Activated CD8-positive, alpha-beta T cell treated with anti-CD3 and anti-CD28 coated beads, Interleukin-2, amount 10 ng/mL, durations not matched to agents 7 days and 5 days (primary cell): Measurements from ENCODE around the gene ATF1. TPM values are rescaled to one million over a fixed set of nuclear protein-coding genes. Genes with fewer than 3 reads are reported as not detected.

Source experiments
- ATAC-seq: fragments of 150-1000 bp; cut with Tn5 transposase; one replicate; pipeline ENCODE4 v1.10.0; 2021; ENCODE audit warnings: moderate library complexity
- CTCF ChIA-PET: fragments of 350-600 bp; sonication (Branson Sonifier 250); formaldehyde crosslinking; loops from one replicate; lab custom pipeline; 2021; ENCODE audit warnings: antibody characterized with exemption; lab: Charles Lee
- POLR2A ChIA-PET: fragments of 350-600 bp; sonication (Branson Sonifier 250); formaldehyde crosslinking; loops from one replicate; lab custom pipeline; 2021; ENCODE audit warnings: antibody characterized with exemption; lab: Charles Lee
- DNase-seq: peaks from one replicate; pipeline ENCODE4 v3.0.0-alpha.2; 2020
- H3K27ac Mint-ChIP-seq: one replicate; pipeline ENCODE4 v1.8.0; 2021; ENCODE audit warnings: mild to moderate bottlenecking, mixed read lengths
- H3K27me3 Mint-ChIP-seq: one replicate; pipeline ENCODE4 v1.8.0; 2021; ENCODE audit warnings: low read depth, mixed read lengths
- H3K36me3 Mint-ChIP-seq: one replicate; pipeline ENCODE4 v1.8.0; 2021; ENCODE audit warnings: low read depth, mixed read lengths
- H3K4me1 Mint-ChIP-seq: one replicate; pipeline ENCODE4 v1.8.0; 2021; ENCODE audit warnings: low read depth, mixed read lengths
- H3K4me3 Mint-ChIP-seq: one replicate; pipeline ENCODE4 v1.8.0; 2021; ENCODE audit warnings: mild to moderate bottlenecking, mixed read lengths
- H3K9me3 Mint-ChIP-seq: one replicate; pipeline ENCODE4 v1.8.0; 2022; ENCODE audit warnings: mixed read lengths; ENCODE audit not compliant: insufficient read depth
- total RNA-seq, 2 experiments: library from RNA; stranded (reverse); gene quantifications; one replicate each; pipeline ENCODE4 v1.2.3, GENCODE V29; 2021

The ATF1 gene
- total RNA-seq, 2 experiments from 2014 or later = 35.4 to 36.7 TPM

DNA sequence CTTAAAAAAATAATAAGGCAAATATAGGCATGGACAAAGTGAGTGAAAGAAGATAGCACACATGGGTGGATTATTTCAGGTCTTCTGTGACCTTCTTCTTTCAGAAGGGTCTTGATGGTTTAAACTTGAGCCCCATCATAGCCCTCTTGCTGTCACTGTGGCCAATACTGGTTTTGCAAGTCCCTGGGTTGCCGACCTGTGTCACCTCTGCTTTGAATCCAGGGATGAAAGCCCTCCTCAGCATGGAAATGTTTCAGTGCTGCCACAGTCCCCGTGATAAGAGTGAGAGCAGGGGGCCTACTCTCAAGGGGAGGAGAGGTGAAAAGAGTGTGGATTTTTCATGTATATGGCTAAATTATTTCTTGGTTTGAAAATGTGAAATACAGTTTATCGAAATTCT, 30.2 kb upstream of the ATF1 start:
- Mint-ChIP-seq H3K27ac (no peak overlapping the region), H3K4me3 (no peak overlapping the region), H3K36me3 (peaks cover 31% of the 10 kb centered on the region), H3K9me3 (no peaks in the 10 kb centered on the region), H3K4me1 (no peaks in the 10 kb centered on the region), H3K27me3 (no peaks in the 10 kb centered on the region)
- no peak for ATAC-seq
- CTCF ChIA-PET = interaction anchor here (0.8 to 0.9 kb wide), 2 partner anchors 229 to 252 kb away, joined by 3 to 5 read pairs; partner anchors contain the start of gene DIP2B
- DNase-seq = no peak
- POLR2A ChIA-PET = no interaction called here

DNA sequence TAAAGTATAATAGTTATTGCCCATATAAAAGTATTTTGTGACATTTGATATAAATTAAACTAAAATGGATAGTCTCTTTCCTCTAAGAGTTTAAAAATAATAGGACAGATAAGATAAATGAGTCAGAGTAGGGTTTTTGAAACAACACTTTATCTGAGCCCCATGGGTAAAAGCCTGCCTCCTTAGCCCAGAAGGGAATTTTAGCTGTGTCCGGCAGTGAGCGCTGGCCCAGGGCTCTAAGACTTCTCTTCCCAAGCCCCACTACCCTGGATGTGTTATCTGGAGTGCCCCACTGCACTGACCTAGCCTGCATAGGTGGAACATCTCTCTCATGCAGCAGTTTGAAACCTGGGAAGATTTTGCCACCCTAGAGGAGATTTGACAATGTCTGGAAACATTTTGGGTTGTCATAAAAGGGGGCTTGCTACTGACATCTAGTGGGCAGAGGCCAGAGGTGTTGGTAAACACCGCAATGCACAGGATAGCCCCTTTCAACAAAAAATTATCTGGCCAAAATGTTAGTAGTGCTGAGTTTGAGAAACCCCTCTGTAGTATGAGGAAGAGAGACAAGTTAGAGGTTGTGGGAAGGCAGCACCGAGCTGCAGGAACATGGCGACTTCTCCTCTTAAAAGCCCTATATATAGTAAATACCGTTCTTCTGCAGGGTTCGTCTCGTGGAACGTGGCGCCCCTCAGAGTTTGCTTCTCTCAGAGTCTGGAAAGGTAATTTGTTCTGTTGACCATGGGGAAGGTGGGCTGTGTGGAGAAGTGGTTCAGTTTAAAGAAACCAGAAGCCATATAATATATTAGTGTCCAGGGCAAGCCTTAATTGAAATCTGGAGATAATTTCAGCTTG, 29.3 kb upstream of the ATF1 start:
- H3K9me3 Mint-ChIP-seq = no peaks in the 10 kb centered on the region
- peaks cover 34% of the 10 kb centered on the region for H3K36me3 Mint-ChIP-seq
- no peak overlapping the region for H3K27ac Mint-ChIP-seq
- CTCF ChIA-PET = interaction anchor here (0.8 to 2.4 kb wide), 7 partner anchors 8 to 251 kb away, joined by 3 to 8 read pairs (median 5); partner anchors contain the start of gene DIP2B
- DNase-seq (peak; percentile 45), ATAC-seq (peak; percentile 57)
- no peaks in the 10 kb centered on the region for H3K4me1 Mint-ChIP-seq
- no peak overlapping the region for H3K4me3 Mint-ChIP-seq
- no peaks in the 10 kb centered on the region for H3K27me3 Mint-ChIP-seq
- POLR2A ChIA-PET = no interaction called here

DNA sequence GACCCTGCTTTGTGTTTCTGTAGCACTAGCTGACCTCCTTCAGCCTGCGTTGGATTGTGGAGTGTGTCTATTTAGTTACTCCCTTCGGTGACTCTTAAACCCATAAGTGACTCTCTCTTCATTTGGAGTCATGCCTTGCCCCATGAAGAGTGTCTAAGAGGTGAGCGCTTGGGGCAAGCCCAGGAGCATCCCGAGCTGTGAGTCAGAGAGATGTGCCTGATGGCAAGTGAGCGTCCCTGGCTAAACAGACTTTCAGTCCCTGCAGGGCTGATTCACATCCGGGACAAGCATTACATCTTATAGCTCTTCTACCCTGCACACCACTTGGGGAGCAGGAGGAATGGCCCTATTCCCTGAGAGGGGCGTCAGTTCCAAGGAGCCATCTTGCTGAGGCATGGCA, 24.3 kb upstream of the ATF1 start:
- ChIA-PET CTCF (interaction anchor here (0.7 to 2.0 kb wide), 4 partner anchors 26 to 235 kb away, joined by 3 to 5 read pairs (median 4); partner anchors contain the start of gene DIP2B), POLR2A (no interaction called here)
- DNase-seq = no peak
- Mint-ChIP-seq H3K27me3 (no peaks in the 10 kb centered on the region), H3K9me3 (no peaks in the 10 kb centered on the region), H3K4me1 (no peaks in the 10 kb centered on the region), H3K4me3 (no peak overlapping the region), H3K27ac (no peak overlapping the region), H3K36me3 (peaks cover 47% of the 10 kb centered on the region)
- no peak for ATAC-seq

DNA sequence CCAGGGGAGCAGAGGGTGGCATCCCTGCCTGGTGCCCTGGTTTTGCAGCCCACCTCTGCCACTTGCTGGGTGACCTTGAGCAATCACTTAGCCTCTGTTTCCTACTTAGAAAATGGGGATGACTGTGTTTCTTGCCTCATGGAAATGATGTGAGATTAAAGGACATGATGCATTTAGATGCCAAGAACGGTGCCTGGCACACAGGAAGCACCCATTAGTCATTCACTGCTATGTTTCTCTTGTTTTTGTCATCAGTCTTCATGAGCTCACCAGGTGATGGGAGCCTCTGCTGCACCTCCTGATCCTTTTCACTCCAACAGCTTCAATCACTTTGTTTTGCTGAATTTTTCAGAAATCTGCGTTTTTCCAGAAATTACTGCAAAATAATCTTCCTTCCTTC, 23.6 kb upstream of the ATF1 start:
- DNase-seq (no peak), ATAC-seq (no peak)
- H3K4me3 Mint-ChIP-seq = no peak overlapping the region
- H3K9me3 Mint-ChIP-seq = no peaks in the 10 kb centered on the region
- ChIA-PET POLR2A (no interaction called here), CTCF (interaction anchor here (1.0 to 1.6 kb wide), 2 partner anchors 25 to 236 kb away, joined by 4 to 5 read pairs; partner anchors contain the start of gene DIP2B)
- peak overlapping the region; percentile 50 for H3K27ac Mint-ChIP-seq
- no peaks in the 10 kb centered on the region for H3K27me3 Mint-ChIP-seq
- H3K4me1 Mint-ChIP-seq = no peaks in the 10 kb centered on the region
- peaks cover 46% of the 10 kb centered on the region for H3K36me3 Mint-ChIP-seq

DNA sequence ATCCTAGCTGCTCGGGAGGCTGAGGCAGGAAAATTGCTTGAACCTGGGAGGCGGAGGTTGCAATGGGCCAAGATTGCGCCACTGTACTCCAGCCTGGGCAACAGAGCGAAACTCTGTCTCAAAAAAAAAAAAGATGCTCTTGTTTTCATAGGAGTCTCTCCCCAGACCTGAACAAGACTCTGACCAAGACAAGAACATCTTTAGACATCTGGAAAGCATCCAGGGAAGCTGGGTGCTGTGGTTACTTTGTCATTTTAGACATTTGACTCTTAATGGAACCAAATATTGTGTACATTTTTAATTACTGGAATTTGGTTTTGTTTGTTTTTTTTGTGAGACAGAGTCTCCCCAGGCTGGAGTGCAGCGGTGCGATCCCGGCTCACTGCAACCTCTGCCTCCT, 21.1 kb upstream of the ATF1 start:
- ChIA-PET CTCF (no interaction called here), POLR2A (interaction anchor here (0.6 kb wide), 2 partner anchors 245 to 582 kb away, joined by 3 to 4 read pairs; no protein-coding TSS in a partner anchor)
- ATAC-seq = no peak
- H3K27me3 Mint-ChIP-seq = no peaks in the 10 kb centered on the region
- H3K4me3 Mint-ChIP-seq = no peak overlapping the region
- no peaks in the 10 kb centered on the region for H3K4me1 Mint-ChIP-seq
- DNase-seq = no peak
- peaks cover 48% of the 10 kb centered on the region for H3K36me3 Mint-ChIP-seq
- no peaks in the 10 kb centered on the region for H3K9me3 Mint-ChIP-seq
- no peak overlapping the region for H3K27ac Mint-ChIP-seq

DNA sequence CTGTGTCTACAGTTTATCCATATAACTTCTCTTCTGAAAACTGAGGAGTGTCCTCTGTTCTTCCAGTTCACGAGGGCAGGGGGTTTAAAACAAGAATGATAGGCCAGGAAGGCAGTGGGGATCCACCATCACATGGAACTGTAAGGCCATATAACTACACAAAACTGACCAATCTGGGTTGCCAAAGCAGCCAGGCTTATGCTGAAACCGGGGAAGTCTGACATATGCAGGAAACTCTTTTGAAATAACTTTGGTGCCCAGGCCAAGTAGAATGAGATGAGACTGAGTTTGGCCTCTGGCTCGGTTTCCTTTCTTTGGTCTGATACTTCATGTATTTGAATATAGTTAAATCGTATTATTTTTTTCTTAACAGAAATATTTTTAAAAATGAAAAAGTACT, 18.0 kb upstream of the ATF1 start:
- Mint-ChIP-seq H3K9me3 (no peaks in the 10 kb centered on the region), H3K36me3 (peaks cover 32% of the 10 kb centered on the region), H3K4me3 (no peak overlapping the region), H3K4me1 (no peaks in the 10 kb centered on the region), H3K27ac (no peak overlapping the region), H3K27me3 (no peaks in the 10 kb centered on the region)
- ChIA-PET CTCF (no interaction called here), POLR2A (no interaction called here)
- DNase-seq = no peak
- ATAC-seq = no peak

DNA sequence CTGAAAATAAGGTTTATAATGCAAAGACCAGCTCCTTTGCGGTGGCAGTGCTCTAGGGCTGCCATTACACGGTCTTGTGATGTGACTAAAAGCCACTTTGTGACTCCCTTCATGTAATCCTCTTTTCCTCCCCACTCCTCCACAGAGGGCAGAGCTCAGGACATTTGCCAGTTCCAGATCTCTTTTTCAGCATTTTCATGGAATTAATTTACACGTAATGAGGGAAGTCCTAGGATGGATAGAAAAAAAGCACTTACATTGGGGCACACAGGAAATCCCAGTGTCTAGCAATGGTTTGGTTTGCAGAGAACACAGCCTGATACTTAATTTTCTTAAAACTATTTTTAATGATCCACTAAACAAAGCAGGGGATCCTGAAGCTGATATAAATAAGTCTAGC, 17.5 kb upstream of the ATF1 start:
- H3K36me3 Mint-ChIP-seq = peaks cover 26% of the 10 kb centered on the region
- POLR2A ChIA-PET = no interaction called here
- H3K4me3 Mint-ChIP-seq = no peak overlapping the region
- H3K27me3 Mint-ChIP-seq = no peaks in the 10 kb centered on the region
- CTCF ChIA-PET = no interaction called here
- H3K9me3 Mint-ChIP-seq = no peaks in the 10 kb centered on the region
- H3K27ac Mint-ChIP-seq = no peak overlapping the region
- H3K4me1 Mint-ChIP-seq = no peaks in the 10 kb centered on the region
- ATAC-seq (no peak), DNase-seq (no peak)

DNA sequence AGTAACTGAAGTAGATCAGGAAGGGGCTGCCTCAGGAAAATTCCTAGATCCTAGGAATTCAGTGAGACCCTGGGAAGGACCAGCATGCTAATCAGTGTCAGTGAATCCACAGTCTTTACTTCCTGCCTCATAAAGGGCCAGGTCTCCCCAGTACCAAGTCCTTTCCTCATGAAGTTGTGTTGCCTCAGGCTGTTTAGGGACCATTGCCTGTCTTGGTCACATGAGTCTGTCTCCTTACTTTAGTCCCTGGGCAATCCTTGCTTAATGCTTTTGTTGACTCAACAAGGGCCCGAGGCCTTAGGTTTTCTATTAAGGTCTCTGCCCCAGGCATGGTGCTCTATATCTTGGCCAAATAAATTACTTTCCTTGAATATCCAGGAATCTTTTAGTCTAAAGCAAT, 16.1 kb upstream of the ATF1 start:
- POLR2A ChIA-PET = no interaction called here
- Mint-ChIP-seq H3K27me3 (no peaks in the 10 kb centered on the region), H3K4me1 (no peaks in the 10 kb centered on the region), H3K4me3 (no peak overlapping the region), H3K36me3 (peaks cover 18% of the 10 kb centered on the region), H3K27ac (no peak overlapping the region), H3K9me3 (no peaks in the 10 kb centered on the region)
- no peak for ATAC-seq
- CTCF ChIA-PET = interaction anchor here (0.9 kb wide), 1 partner anchor 17 kb away, joined by 3 read pairs; no protein-coding TSS in a partner anchor
- no peak for DNase-seq

DNA sequence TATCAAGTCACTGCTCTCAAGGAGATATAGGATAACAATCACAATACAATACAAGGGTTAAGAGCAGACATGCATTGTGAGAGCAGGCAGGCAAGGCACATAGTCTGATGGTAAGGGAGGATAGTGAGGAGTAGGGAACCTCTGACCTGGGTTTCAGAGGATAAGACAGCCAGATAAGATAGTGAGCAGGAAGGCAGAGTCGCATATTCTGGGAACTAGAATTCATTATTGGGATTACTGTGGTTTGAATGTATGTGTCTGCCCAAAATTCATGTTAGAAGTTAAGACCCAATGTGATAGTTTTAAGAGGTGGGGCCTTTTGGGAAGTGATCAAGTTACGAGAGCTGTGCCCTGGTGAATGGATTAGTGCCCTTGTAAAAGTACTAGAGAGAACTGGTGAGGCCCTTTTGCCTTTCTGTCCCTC, 14.4 kb upstream of the ATF1 start:
- ATAC-seq (no peak), DNase-seq (no peak)
- Mint-ChIP-seq H3K36me3 (peaks cover 13% of the 10 kb centered on the region), H3K27ac (no peak overlapping the region), H3K27me3 (no peaks in the 10 kb centered on the region), H3K4me1 (no peaks in the 10 kb centered on the region), H3K9me3 (no peaks in the 10 kb centered on the region), H3K4me3 (no peak overlapping the region)
- ChIA-PET CTCF (interaction anchor here (1.4 kb wide), 1 partner anchor 8 kb away, joined by 3 read pairs; no protein-coding TSS in a partner anchor), POLR2A (interaction anchor here (0.9 kb wide), 1 partner anchor 14 kb away, joined by 4 read pairs; the partner anchor contains the start of gene ATF1)

DNA sequence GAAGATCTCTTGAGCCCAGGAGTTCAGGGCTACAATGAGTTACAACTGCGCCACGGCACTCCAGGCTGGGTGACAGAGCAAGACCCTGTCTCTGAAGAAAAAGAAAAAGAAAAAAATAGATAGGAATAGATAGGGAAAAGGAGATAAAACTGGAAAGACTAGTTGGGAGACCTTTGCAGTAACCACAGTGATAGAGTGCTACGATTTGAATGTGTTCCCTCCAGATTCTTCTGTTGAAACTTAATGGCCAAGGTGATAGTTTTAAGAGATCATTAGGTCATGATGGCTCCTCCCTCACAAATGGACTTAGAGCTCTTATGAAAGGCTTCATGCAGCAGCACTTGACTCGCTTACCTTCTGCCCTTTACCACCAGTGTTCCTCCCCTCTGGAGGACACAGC, 13.5 kb upstream of the ATF1 start:
- no peak overlapping the region for H3K4me3 Mint-ChIP-seq
- peaks cover 12% of the 10 kb centered on the region for H3K36me3 Mint-ChIP-seq
- no peak overlapping the region for H3K27ac Mint-ChIP-seq
- ChIA-PET POLR2A (no interaction called here), CTCF (no interaction called here)
- no peak for ATAC-seq
- H3K9me3 Mint-ChIP-seq = no peaks in the 10 kb centered on the region
- no peak for DNase-seq
- no peaks in the 10 kb centered on the region for H3K4me1 Mint-ChIP-seq
- no peaks in the 10 kb centered on the region for H3K27me3 Mint-ChIP-seq

DNA sequence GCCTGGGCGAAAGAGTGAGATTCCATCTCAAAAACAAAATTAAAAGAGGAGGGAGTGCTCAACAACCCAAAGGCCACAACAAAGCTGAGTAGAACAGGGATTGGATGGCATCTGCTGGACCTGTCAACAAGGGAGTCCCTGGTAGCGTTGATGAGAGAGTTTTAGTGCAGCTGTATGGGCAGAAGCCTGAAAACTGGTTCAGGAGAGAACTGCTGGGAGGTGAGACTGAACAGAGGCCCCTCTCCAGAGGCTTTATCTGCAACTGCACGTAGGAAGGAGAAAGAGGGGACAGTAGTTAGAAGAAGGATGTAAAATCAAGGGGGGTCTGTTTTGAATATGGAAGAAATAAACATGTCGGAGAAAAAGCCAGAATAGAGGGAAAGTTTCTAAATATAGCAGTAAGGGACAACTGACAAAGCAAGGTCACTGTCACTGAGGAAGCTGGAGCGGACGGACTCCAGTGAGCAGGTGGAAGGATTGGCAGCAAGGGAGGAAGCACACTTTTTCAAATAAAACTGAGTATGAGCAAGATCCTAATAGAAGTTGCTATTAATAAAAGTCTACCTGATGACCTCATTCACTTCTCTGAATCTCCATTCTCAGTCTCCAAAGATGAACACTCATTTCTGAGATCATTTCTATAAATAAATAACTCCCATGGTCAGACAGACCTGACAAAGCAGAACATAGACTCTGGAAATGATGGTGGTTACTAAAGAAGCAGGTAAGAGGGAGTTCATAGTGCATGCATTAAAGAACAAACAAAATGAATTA, 11.8 kb upstream of the ATF1 start:
- no peaks in the 10 kb centered on the region for H3K27me3 Mint-ChIP-seq
- no peak overlapping the region for H3K4me3 Mint-ChIP-seq
- no peak overlapping the region for H3K27ac Mint-ChIP-seq
- ChIA-PET POLR2A (no interaction called here), CTCF (no interaction called here)
- no peak for ATAC-seq
- DNase-seq = no peak
- peaks cover 4% of the 10 kb centered on the region for H3K36me3 Mint-ChIP-seq
- H3K4me1 Mint-ChIP-seq = peaks cover 5% of the 10 kb centered on the region
- no peaks in the 10 kb centered on the region for H3K9me3 Mint-ChIP-seq
